Gastrocnemius medialis (tissue), 4 donors: ENCODE measurements around the gene ST6GALNAC2. TPM values are rescaled to one million over a fixed set of nuclear protein-coding genes. Genes with fewer than 3 reads are reported as not detected.

Experiments used
- ATAC-seq, 2 donors: fragments of 150-250 bp; one replicate each; pipeline ENCODE4 v1.9.1; 2016
- DNase-seq, 2 donors: peaks; one replicate each; pipeline ENCODE4 v3.0.0-alpha.2; 2019
- H3K27ac ChIP-seq, 4 donors: fragments of 200-600 bp; sonication (generic); 1 replicate in 1 of 4; 2 replicates in 3 of 4; pipeline ENCODE4 v1.5.1; 2016 to 2018; ENCODE audit warnings: mild to moderate bottlenecking in 2 of 4, moderate library complexity in 1 of 4
- H3K27me3 ChIP-seq, 3 donors: fragments of 200-600 bp; sonication (generic) in 2 of 3; 1 replicate in 1 of 3; 2 replicates in 2 of 3; pipeline versions ENCODE4 v1.5.1 to v1.6.0; 2016 to 2019; ENCODE audit warnings: mild to moderate bottlenecking in 1 of 3, moderate library complexity in 1 of 3
- H3K36me3 ChIP-seq, 2 donors: fragments of 200-600 bp; sonication (generic) in 1 of 2; one replicate each; pipeline ENCODE4 v1.5.1; 2017 to 2018
- H3K4me1 ChIP-seq, 2 donors: fragments of 200-600 bp; sonication (generic) in 1 of 2; one replicate each; pipeline ENCODE4 v1.5.1; 2016 to 2017; ENCODE audit warnings: mild to moderate bottlenecking in 2 of 2
- H3K4me3 ChIP-seq, 4 donors: fragments of 200-600 bp; sonication (generic) in 3 of 4; 1 replicate in 1 of 4; 2 replicates in 3 of 4; pipeline ENCODE4 v1.5.1; 2016 to 2019; ENCODE audit warnings: mild to moderate bottlenecking in 2 of 4
- H3K9me3 ChIP-seq, 3 donors: fragments of 200-600 bp; sonication (generic) in 2 of 3; 1 replicate in 1 of 3; 2 replicates in 2 of 3; pipeline ENCODE4 v1.5.1; 2016 to 2019
- POLR2A ChIP-seq, 2 donors: fragments of 450-650 bp; IDR thresholded peaks; one replicate each; pipeline ENCODE4 v1.6.1; 2017; ENCODE audit warnings: antibody characterized with exemption in 2 of 2, mild to moderate bottlenecking in 2 of 2, moderate library complexity in 2 of 2
- in situ Hi-C, 4 donors: fragments of 200-750 bp; cut with MboI; loops; one replicate each; pipeline versions ENCODE4 v1.15.0 to v1.8.0; 2017; ENCODE audit warnings: low sequenced_read_pairs in 4 of 4
- intact Hi-C: fragments of 100-400 bp; cut with DNase I; formaldehyde crosslinking; loops from one replicate; pipeline ENCODE4 v1.15.1; 2023; ENCODE audit warnings: low total_unique reads
- total RNA-seq, 4 donors: library from RNA; depleted of rRNA; stranded (reverse); fragments of >200 nt; gene quantifications; one replicate each; pipeline versions ENCODE4 v1.1.0 to v1.2.3, GENCODE V29; 2016
- TF ChIP-seq, protein P1 (sequence below), 5 experiments: fragments of 450-650 bp in 3 of 5; fragments of 200-600 bp in 2 of 5; sonication (generic) in 2 of 5; IDR thresholded peaks in 4 of 5; conservative IDR thresholded peaks in 1 of 5; 1 replicate in 4 of 5; 2 replicates in 1 of 5; pipeline ENCODE4 v1.5.1; 2016 to 2019; ENCODE audit warnings: antibody characterized with exemption in 5 of 5, mild to moderate bottlenecking in 3 of 5, moderate library complexity in 3 of 5

Gene ST6GALNAC2
- total RNA-seq, 4 donors from 2014 or later, result 13.6 to 31.1 (median 27.4) TPM

DNA sequence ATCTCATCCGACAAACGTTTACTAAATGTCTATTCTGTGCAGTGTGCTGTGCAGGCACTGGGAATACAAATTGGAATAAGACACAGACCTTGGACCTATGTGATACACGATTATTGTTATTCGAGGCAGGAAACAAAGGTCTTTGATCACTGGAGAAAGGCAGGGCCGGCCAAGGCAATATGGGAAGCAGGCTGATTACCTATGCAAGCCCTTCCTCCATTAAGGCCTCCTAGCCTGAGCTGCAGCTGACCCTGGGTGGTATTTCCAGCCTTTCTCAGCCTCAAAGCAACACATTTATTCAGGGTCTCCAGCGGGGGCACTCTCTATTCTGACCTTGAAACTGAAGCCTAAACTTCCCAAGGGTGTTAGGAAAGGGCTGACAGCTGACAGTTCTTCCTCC lies 44.5 kb upstream of the ST6GALNAC2 start:
- Histone ChIP-seq H3K4me3 (no peak overlapping the region), H3K4me1 (no peaks in the 10 kb centered on the region), H3K9me3 (no peaks in the 10 kb centered on the region), H3K27ac (no peak overlapping the region), H3K27me3 (no peaks in the 10 kb centered on the region), H3K36me3 (no peaks in the 10 kb centered on the region)
- ATAC-seq, result no peak
- intact Hi-C loops (no loop called here), in situ Hi-C loops (no loop called here)
- no peak for DNase-seq
- TF ChIP-seq POLR2A (IDR thresholded peaks at IDR 0.05), result no peak
- TF ChIP-seq, protein P1, sequence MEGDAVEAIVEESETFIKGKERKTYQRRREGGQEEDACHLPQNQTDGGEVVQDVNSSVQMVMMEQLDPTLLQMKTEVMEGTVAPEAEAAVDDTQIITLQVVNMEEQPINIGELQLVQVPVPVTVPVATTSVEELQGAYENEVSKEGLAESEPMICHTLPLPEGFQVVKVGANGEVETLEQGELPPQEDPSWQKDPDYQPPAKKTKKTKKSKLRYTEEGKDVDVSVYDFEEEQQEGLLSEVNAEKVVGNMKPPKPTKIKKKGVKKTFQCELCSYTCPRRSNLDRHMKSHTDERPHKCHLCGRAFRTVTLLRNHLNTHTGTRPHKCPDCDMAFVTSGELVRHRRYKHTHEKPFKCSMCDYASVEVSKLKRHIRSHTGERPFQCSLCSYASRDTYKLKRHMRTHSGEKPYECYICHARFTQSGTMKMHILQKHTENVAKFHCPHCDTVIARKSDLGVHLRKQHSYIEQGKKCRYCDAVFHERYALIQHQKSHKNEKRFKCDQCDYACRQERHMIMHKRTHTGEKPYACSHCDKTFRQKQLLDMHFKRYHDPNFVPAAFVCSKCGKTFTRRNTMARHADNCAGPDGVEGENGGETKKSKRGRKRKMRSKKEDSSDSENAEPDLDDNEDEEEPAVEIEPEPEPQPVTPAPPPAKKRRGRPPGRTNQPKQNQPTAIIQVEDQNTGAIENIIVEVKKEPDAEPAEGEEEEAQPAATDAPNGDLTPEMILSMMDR (IDR thresholded peaks at IDR 0.05 in 4 of 5, conservative IDR thresholded peaks at IDR 0.05 in 1 of 5), result no peak

DNA sequence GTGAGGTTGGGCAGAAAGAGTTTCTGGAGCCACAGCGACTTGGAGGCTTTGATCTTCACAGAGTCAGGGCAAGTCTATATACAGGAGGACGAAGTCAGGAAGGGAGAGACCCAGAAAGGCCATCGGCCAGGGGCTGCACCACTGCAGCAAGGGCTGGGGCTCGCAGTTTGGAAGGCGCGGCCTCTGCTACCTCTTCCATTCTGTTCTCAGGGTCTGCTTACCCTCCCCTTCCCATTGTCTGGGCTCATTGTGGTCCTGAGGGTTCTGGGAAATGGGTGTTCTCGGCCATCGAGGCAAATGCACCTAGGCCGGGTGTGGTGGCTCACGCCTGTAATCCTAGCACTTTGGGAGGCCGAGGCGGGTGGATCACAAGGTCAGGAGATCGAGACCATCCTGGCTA lies 41.9 kb upstream of the ST6GALNAC2 start:
- intact Hi-C loops (no loop called here), in situ Hi-C loops (loop anchor here in 1 of 4 donors (10.0 kb wide), 1 partner anchor 103 kb away; no protein-coding TSS in a partner anchor)

DNA sequence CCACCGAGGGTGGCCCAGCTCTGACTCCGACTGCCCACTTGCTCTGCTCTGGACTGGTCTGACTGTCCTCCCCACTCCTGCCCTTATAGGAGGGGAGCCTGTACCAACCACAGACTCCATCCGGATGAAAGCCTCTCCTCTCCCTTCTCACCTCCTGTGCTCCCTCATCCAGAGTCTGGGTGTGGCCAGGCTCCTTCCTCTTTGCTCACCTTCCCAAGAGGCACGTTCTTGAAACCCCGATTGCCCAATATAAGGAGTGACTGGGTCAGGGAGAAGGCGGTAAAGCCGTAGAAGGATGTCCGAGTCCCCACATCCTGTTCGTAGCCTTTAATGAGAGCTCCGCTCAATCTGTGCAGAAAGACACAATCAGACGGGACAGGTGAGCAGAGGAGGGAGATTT lies 40.8 kb upstream of the ST6GALNAC2 start:
- Histone ChIP-seq H3K36me3 (no peaks in the 10 kb centered on the region), H3K4me1 (no peaks in the 10 kb centered on the region), H3K9me3 (no peaks in the 10 kb centered on the region), H3K4me3 (no peak overlapping the region), H3K27me3 (no peaks in the 10 kb centered on the region), H3K27ac (no peak overlapping the region)
- TF ChIP-seq POLR2A (IDR thresholded peaks at IDR 0.05), result no peak
- TF ChIP-seq, protein P1 (IDR thresholded peaks at IDR 0.05 in 4 of 5, conservative IDR thresholded peaks at IDR 0.05 in 1 of 5), result no peak
- ATAC-seq, result no peak
- in situ Hi-C loops, result loop anchor here in 1 of 4 donors (10.0 kb wide), 1 partner anchor 102 kb away; no protein-coding TSS in a partner anchor
- no peak for DNase-seq
- intact Hi-C loops, result no loop called here

More for the DNA sequence above, 41.9 kb upstream of the ST6GALNAC2 start:
- Histone ChIP-seq H3K9me3 (no peaks in the 10 kb centered on the region), H3K27ac (no peak overlapping the region), H3K27me3 (no peaks in the 10 kb centered on the region), H3K36me3 (no peaks in the 10 kb centered on the region), H3K4me1 (no peaks in the 10 kb centered on the region), H3K4me3 (no peak overlapping the region)
- TF ChIP-seq POLR2A (IDR thresholded peaks at IDR 0.05), result no peak
- TF ChIP-seq, protein P1 (IDR thresholded peaks at IDR 0.05 in 4 of 5, conservative IDR thresholded peaks at IDR 0.05 in 1 of 5), result no peak
- no peak for ATAC-seq
- no peak for DNase-seq

DNA sequence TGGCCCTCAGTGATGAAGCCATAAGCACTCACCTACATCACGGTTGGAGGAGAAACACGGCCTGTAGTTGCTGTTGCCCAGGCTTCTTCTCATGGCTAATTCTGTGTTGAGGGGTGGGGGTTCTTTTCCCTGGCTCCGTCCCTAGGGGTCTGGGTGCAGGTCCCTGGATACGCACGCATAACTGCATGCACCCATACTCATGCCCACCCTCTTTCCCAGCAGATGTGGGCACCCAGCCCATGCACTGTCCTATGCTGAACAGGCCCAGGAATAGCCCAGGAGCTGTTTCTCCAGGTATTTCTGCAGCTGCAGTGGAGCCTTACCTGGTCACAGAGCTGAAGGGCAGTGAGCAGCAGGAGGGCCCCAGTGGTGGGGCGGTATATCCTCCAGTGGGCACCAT lies 39.8 kb upstream of the ST6GALNAC2 start:
- H3K27me3 ChIP-seq, result no peaks in the 10 kb centered on the region
- H3K4me1 ChIP-seq, result no peaks in the 10 kb centered on the region
- no peak overlapping the region for H3K27ac ChIP-seq
- in situ Hi-C loops (loop anchor here in 1 of 4 donors (10.0 kb wide), 1 partner anchor 101 kb away; no protein-coding TSS in a partner anchor), intact Hi-C loops (no loop called here)
- no peaks in the 10 kb centered on the region for H3K36me3 ChIP-seq
- no peaks in the 10 kb centered on the region for H3K9me3 ChIP-seq
- no peak overlapping the region for H3K4me3 ChIP-seq
- DNase-seq (no peak), ATAC-seq (no peak)
- TF ChIP-seq, protein P1 (IDR thresholded peaks at IDR 0.05 in 4 of 5, conservative IDR thresholded peaks at IDR 0.05 in 1 of 5), result no peak
- TF ChIP-seq POLR2A (IDR thresholded peaks at IDR 0.05), result no peak
